Nephron (organoid): ENCODE data around the gene SGTA.
"Not testable (repeated sequence)": the region's sequence is repeated elsewhere in the genome, so short reads cannot be mapped to it uniquely, and the experiment has no call there.

Experiments used
- H3K27ac Mint-ChIP-seq, 3 experiments: 2 replicates each; pipeline ENCODE4 v1.8.0; 2020; ENCODE audit warnings: mixed read lengths in 3 of 3, mild to moderate bottlenecking in 2 of 3, moderate library complexity in 1 of 3
- H3K27me3 Mint-ChIP-seq: 2 replicates; pipeline ENCODE4 v1.8.0; 2021; ENCODE audit warnings: low read depth, mild to moderate bottlenecking, moderate library complexity, mixed read lengths
- H3K36me3 Mint-ChIP-seq: 2 replicates; pipeline ENCODE4 v1.8.0; 2020; ENCODE audit warnings: low read depth, mixed read lengths
- H3K4me1 Mint-ChIP-seq: 2 replicates; pipeline ENCODE4 v1.8.0; 2020; ENCODE audit warnings: mixed read lengths
- H3K4me3 Mint-ChIP-seq, 3 experiments: 2 replicates each; pipeline ENCODE4 v1.8.0; 2020; ENCODE audit warnings: mild to moderate bottlenecking in 3 of 3, mixed read lengths in 3 of 3, moderate library complexity in 2 of 3
- H3K9me3 Mint-ChIP-seq: 2 replicates; pipeline ENCODE4 v1.8.0; 2020; ENCODE audit warnings: mixed read lengths
- CTCF ChIP-seq, 3 experiments: fragments of 200-600 bp; sonication (generic); IDR thresholded peaks; one replicate each; pipeline ENCODE4 v1.5.0; 2021; ENCODE audit warnings: antibody characterized with exemption in 3 of 3; ENCODE audit not compliant: unreplicated experiment in 3 of 3

SGTA gene

GRCh38 chr19:2822846-2823245 is 39.8 kb upstream of the SGTA start:
- Mint-ChIP-seq H3K4me1 (no peaks in the 10 kb centered on the region), H3K27me3 (no peaks in the 10 kb centered on the region), H3K9me3 (peaks cover 19% of the 10 kb centered on the region), H3K36me3 (peaks cover 52% of the 10 kb centered on the region), H3K4me3 (peak overlapping the region in 1 of 3 experiments; percentile 38), H3K27ac (no peak overlapping the region)
- no peak for TF ChIP-seq CTCF (IDR thresholded peaks at IDR 0.05; ENCODE audit: unreplicated experiment in 3 of 3)

GRCh38 chr19:2820112-2820702 is 37.1 kb upstream of the SGTA start:
- Mint-ChIP-seq H3K27ac (peak overlapping the region in 1 of 3 experiments; percentile 43), H3K9me3 (peaks cover 5% of the 10 kb centered on the region), H3K36me3 (peaks cover 29% of the 10 kb centered on the region), H3K4me1 (no peaks in the 10 kb centered on the region), H3K4me3 (peak overlapping the region; percentile 92 to 96 (median 94)), H3K27me3 (no peaks in the 10 kb centered on the region)
- TF ChIP-seq CTCF (IDR thresholded peaks at IDR 0.05; ENCODE audit: unreplicated experiment in 3 of 3), result no peak

GRCh38 chr19:2819540-2820111 is 36.6 kb upstream of the SGTA start, which contains the start of gene ZNF554:
Gene ZNF554, plus strand, starts transcription at chr19:2819868. Its CDS starts 204 bp downstream, at chr19:2820072.
- Mint-ChIP-seq H3K9me3 (peaks cover 3% of the 10 kb centered on the region), H3K27me3 (no peaks in the 10 kb centered on the region), H3K27ac (peak within 1 kb of the TSS in 1 of 3 experiments; percentile 43), H3K36me3 (peaks cover 23% of the 10 kb centered on the region), H3K4me3 (peak within 1 kb of the TSS; percentile 92 to 96 (median 94)), H3K4me1 (no peaks in the 10 kb centered on the region)
- peak; percentile 95 to 98 (median 96) for TF ChIP-seq CTCF (IDR thresholded peaks at IDR 0.05; ENCODE audit: unreplicated experiment in 3 of 3)

GRCh38 chr19:2817237-2817829 is 34.3 kb upstream of the SGTA start:
- not testable (repeated sequence) for H3K4me1 Mint-ChIP-seq, H3K27ac Mint-ChIP-seq, H3K36me3 Mint-ChIP-seq, H3K9me3 Mint-ChIP-seq, H3K27me3 Mint-ChIP-seq
- H3K4me3 Mint-ChIP-seq, result peak overlapping the region; percentile 60 to 81 (median 76)

GRCh38 chr19:2816641-2817040 is 33.6 kb upstream of the SGTA start:
- no peaks in the 10 kb centered on the region for H3K27me3 Mint-ChIP-seq
- no peaks in the 10 kb centered on the region for H3K4me1 Mint-ChIP-seq
- H3K9me3 Mint-ChIP-seq, result no peaks in the 10 kb centered on the region
- TF ChIP-seq CTCF (IDR thresholded peaks at IDR 0.05; ENCODE audit: unreplicated experiment in 3 of 3), result no peak
- peaks cover 3% of the 10 kb centered on the region for H3K36me3 Mint-ChIP-seq
- no peak overlapping the region for H3K4me3 Mint-ChIP-seq
- H3K27ac Mint-ChIP-seq, result no peak overlapping the region

GRCh38 chr19:2815923-2816322 is 32.9 kb upstream of the SGTA start:
- no peaks in the 10 kb centered on the region for H3K27me3 Mint-ChIP-seq
- TF ChIP-seq CTCF (IDR thresholded peaks at IDR 0.05; ENCODE audit: unreplicated experiment in 3 of 3), result no peak
- no peak overlapping the region for H3K27ac Mint-ChIP-seq
- no peaks in the 10 kb centered on the region for H3K9me3 Mint-ChIP-seq
- no peaks in the 10 kb centered on the region for H3K4me1 Mint-ChIP-seq
- peaks cover 3% of the 10 kb centered on the region for H3K36me3 Mint-ChIP-seq
- H3K4me3 Mint-ChIP-seq, result no peak overlapping the region
